H1 (cell line): ENCODE data around the gene FCRLB. TPM values are rescaled to one million over a fixed set of nuclear protein-coding genes. Genes with fewer than 3 reads are reported as not detected.
"Not testable (repeated sequence)": the region's sequence is repeated elsewhere in the genome, so short reads cannot be mapped to it uniquely, and the experiment has no call there.

Experiments
- CTCF ChIA-PET: fragments of 300-600 bp; sonication (Branson Sonifier 250); formaldehyde crosslinking; loops from one replicate; lab custom pipeline; 2021; ENCODE audit not compliant: partially characterized antibody; lab: Charles Lee
- POLR2A ChIA-PET: fragments of 300-600 bp; sonication (Branson Sonifier 250); formaldehyde crosslinking; loops from one replicate; lab custom pipeline; 2021; ENCODE audit warnings: inconsistent platforms; ENCODE audit not compliant: partially characterized antibody; lab: Charles Lee
- DNase-seq, 2 experiments: peaks; one replicate each; pipeline versions ENCODE4 v3.0.0 to v3.0.0-alpha.2; 2010 to 2022; ENCODE audit warnings: low spot score in 2 of 2, low read depth in 1 of 2, mixed read lengths in 1 of 2
- FAIRE-seq: peaks from 2 replicates; lab custom pipeline; 2011; peaks lifted over from hg19 to GRCh38; lab: Jason Lieb, UNC
- H2AFZ ChIP-seq: 2 replicates; pipeline ENCODE4 v1.8.1; 2012; ENCODE audit warnings: low read length, inconsistent platforms
- H2AK5ac ChIP-seq: 2 replicates; pipeline ENCODE4 v1.6.1; 2013; ENCODE audit warnings: low read depth, low read length
- H2BK120ac ChIP-seq: replicated peaks from 2 replicates; pipeline ENCODE3; 2013; ENCODE audit warnings: low read depth, low read length, inconsistent platforms
- H2BK12ac ChIP-seq: 2 replicates; pipeline ENCODE4 v1.6.1; 2013; ENCODE audit warnings: low read depth, low read length
- H2BK15ac ChIP-seq: 2 replicates; pipeline ENCODE4 v1.6.1; 2013; ENCODE audit warnings: low read length
- H2BK20ac ChIP-seq: 2 replicates; pipeline ENCODE4 v1.6.1; 2013; ENCODE audit warnings: low read length
- H2BK5ac ChIP-seq: 2 replicates; pipeline ENCODE4 v1.6.1; 2013; ENCODE audit warnings: low read depth, low read length
- H3K14ac ChIP-seq: 2 replicates; pipeline ENCODE4 v1.6.1; 2013; ENCODE audit warnings: inconsistent platforms; ENCODE audit not compliant: insufficient read length
- H3K18ac ChIP-seq: 2 replicates; pipeline ENCODE4 v1.6.1; 2013; ENCODE audit warnings: low read length; ENCODE audit errors: extremely low read depth
- H3K23ac ChIP-seq: 2 replicates; pipeline ENCODE4 v1.6.1; 2013; ENCODE audit warnings: inconsistent platforms; ENCODE audit not compliant: insufficient read length
- H3K23me2 ChIP-seq: 2 replicates; pipeline ENCODE4 v1.6.1; 2013; ENCODE audit warnings: low read depth, low read length
- H3K27ac ChIP-seq: 2 replicates; pipeline ENCODE4 v1.6.1; 2011; ENCODE audit warnings: low read depth, low read length, inconsistent platforms
- H3K27me3 ChIP-seq, 4 experiments: replicated peaks in 1 of 4; 1 replicate in 1 of 4; 2 replicates in 3 of 4; pipeline versions ENCODE4 v1.6.1 to v1.8.1; 2011 to 2013; ENCODE audit warnings: low read length in 3 of 4, mild to moderate bottlenecking in 3 of 4, inconsistent platforms in 2 of 4, mixed read lengths in 2 of 4, moderate library complexity in 1 of 4; ENCODE audit not compliant: control insufficient read depth in 3 of 4, insufficient read depth in 3 of 4; ENCODE audit errors: extremely low read depth in 1 of 4
- H3K36me3 ChIP-seq, 4 experiments: 2 replicates each; pipeline versions ENCODE4 v1.6.1 to v1.8.1; 2011 to 2013; ENCODE audit warnings: mild to moderate bottlenecking in 4 of 4, low read length in 3 of 4, moderate library complexity in 2 of 4, control low read depth in 1 of 4, inconsistent platforms in 1 of 4; ENCODE audit not compliant: insufficient read depth in 4 of 4, control insufficient read depth in 2 of 4
- H3K4ac ChIP-seq: replicated peaks from 2 replicates; pipeline ENCODE3; 2013; ENCODE audit warnings: low read length, low read depth, mixed read lengths, inconsistent platforms; ENCODE audit not compliant: insufficient read length
- H3K4me1 ChIP-seq, 4 experiments: replicated peaks in 1 of 4; 1 replicate in 1 of 4; 2 replicates in 3 of 4; pipeline versions ENCODE4 v1.6.1 to v1.8.1; 2011 to 2013; ENCODE audit warnings: low read length in 3 of 4, inconsistent platforms in 2 of 4, mixed read lengths in 1 of 4; ENCODE audit not compliant: insufficient read depth in 4 of 4, control insufficient read depth in 3 of 4
- H3K4me2 ChIP-seq, 2 experiments: 2 replicates each; pipeline versions ENCODE4 v1.6.1 to v1.8.1; 2011 to 2013; ENCODE audit warnings: low read depth in 2 of 2, low read length in 2 of 2, control low read depth in 1 of 2, inconsistent platforms in 1 of 2, mild to moderate bottlenecking in 1 of 2; ENCODE audit not compliant: insufficient read depth in 1 of 2
- H3K4me3 ChIP-seq, 4 experiments: fragments of 200-600, 300-600 bp in 1 of 4; sonication (generic), shearing (Covaris generic), sonication (Bioruptor Twin) in 1 of 4; 2 replicates each; pipeline versions ENCODE4 v1.5.1 to v1.8.1; 2011 to 2016; ENCODE audit warnings: low read length in 4 of 4, low read depth in 3 of 4, control low read depth in 2 of 4, inconsistent platforms in 2 of 4, mild to moderate bottlenecking in 2 of 4, mixed read lengths in 1 of 4, moderate library complexity in 1 of 4; ENCODE audit not compliant: insufficient read depth in 2 of 4; ENCODE audit errors: extremely low read depth in 1 of 4
- H3K56ac ChIP-seq: replicated peaks from 2 replicates; pipeline ENCODE3; 2013; ENCODE audit warnings: low read depth, mild to moderate bottlenecking, mixed read lengths, low read length, inconsistent platforms; ENCODE audit not compliant: insufficient read length
- H3K79me1 ChIP-seq: 2 replicates; pipeline ENCODE4 v1.6.1; 2013; ENCODE audit warnings: low read depth, low read length, control low read depth
- H3K79me2 ChIP-seq, 2 experiments: 2 replicates each; pipeline versions ENCODE4 v1.6.1 to v1.8.1; 2012 to 2013; ENCODE audit warnings: low read length in 2 of 2, mild to moderate bottlenecking in 2 of 2, inconsistent platforms in 1 of 2; ENCODE audit not compliant: insufficient read depth in 2 of 2, control insufficient read depth in 1 of 2
- H3K9ac ChIP-seq, 4 experiments: replicated peaks in 1 of 4; 1 replicate in 1 of 4; 2 replicates in 3 of 4; pipeline versions ENCODE4 v1.6.1 to v1.8.1; 2011 to 2013; ENCODE audit warnings: low read depth in 3 of 4, low read length in 3 of 4, control low read depth in 2 of 4, mild to moderate bottlenecking in 2 of 4, moderate library complexity in 2 of 4, inconsistent platforms in 1 of 4; ENCODE audit errors: extremely low read depth in 1 of 4
- H3K9me3 ChIP-seq, 2 experiments: 2 replicates each; pipeline versions ENCODE4 v1.6.1 to v1.8.1; 2012 to 2013; ENCODE audit warnings: mild to moderate bottlenecking in 2 of 2, moderate library complexity in 2 of 2, control low read depth in 1 of 2, inconsistent platforms in 1 of 2, low read depth in 1 of 2, low read length in 1 of 2, mixed read lengths in 1 of 2; ENCODE audit not compliant: insufficient read depth in 2 of 2
- H4K20me1 ChIP-seq, 2 experiments: replicated peaks in 1 of 2; 2 replicates each; pipeline versions ENCODE3 to v1.8.1; 2011 to 2013; ENCODE audit warnings: inconsistent platforms in 2 of 2, low read length in 2 of 2, mild to moderate bottlenecking in 1 of 2; ENCODE audit not compliant: insufficient read depth in 2 of 2, control insufficient read depth in 1 of 2
- H4K5ac ChIP-seq: 2 replicates; pipeline ENCODE4 v1.6.1; 2013; ENCODE audit warnings: low read length, low read depth, mixed read lengths, inconsistent platforms; ENCODE audit not compliant: insufficient read length
- H4K8ac ChIP-seq: 2 replicates; pipeline ENCODE4 v1.8.0; 2013; ENCODE audit warnings: mild to moderate bottlenecking, moderate library complexity, low read length, inconsistent platforms; ENCODE audit not compliant: insufficient read depth; ENCODE audit errors: extremely low read depth
- H4K91ac ChIP-seq: replicated peaks from 2 replicates; pipeline ENCODE3; 2013; ENCODE audit warnings: low read length, mixed read lengths, inconsistent platforms; ENCODE audit not compliant: insufficient read length
- WGBS, 2 experiments: shearing (Covaris generic) in 1 of 2; methylation state at CpG; one replicate each; pipeline versions ENCODE4 v1.1.6 to v1.1.7; 2013 to 2015; ENCODE audit warnings: low lambda C conversion rate in 2 of 2, mixed read lengths in 2 of 2, inconsistent platforms in 1 of 2, low coverage in 1 of 2, missing lambda C conversion rate in 1 of 2; ENCODE audit not compliant: insufficient replicate concordance in 2 of 2, insufficient coverage in 1 of 2, insufficient read length in 1 of 2; ENCODE audit errors: extremely low coverage in 1 of 2, missing lambda C conversion rate in 1 of 2; 5-methylcytosine and 5-hydroxymethylcytosine counted together
- polyA plus RNA-seq, 7 experiments: library from polyadenylated mRNA; depleted of rRNA in 3 of 7; stranded (reverse) in 5 of 7; unstranded in 2 of 7; fragments of >200 nt in 5 of 7; fragments of 200-250 nt in 2 of 7; gene quantifications; 1 replicate in 5 of 7; 2 replicates in 1 of 7; 4 replicates in 1 of 7; pipeline versions ENCODE4 v1.2.1 to v1.2.3, GENCODE V29; 2011 to 2013; ENCODE audit warnings: missing spikeins in 2 of 7, mixed read lengths in 2 of 7
- total RNA-seq: library from RNA; stranded (reverse); fragmentation: NEBNext Ultra II Directional; extraction: Animal tissue kit (Norgen Biotek cat#: 25700); gene quantifications from 2 replicates; pipeline ENCODE4 v1.2.1, GENCODE V29; 2021
- TF ChIP-seq, protein P1 (sequence below): IDR thresholded peaks from 2 replicates; pipeline ENCODE4 v1.6.1; 2011; ENCODE audit warnings: low read length, improper control_type of control experiment

Gene FCRLB
- total and polyA plus RNA-seq, 2 of the 8 experiments (the other 6 are each of a cell fraction or from before 2014, with no cell fraction given), result 0.14 to 0.24 TPM

DNA sequence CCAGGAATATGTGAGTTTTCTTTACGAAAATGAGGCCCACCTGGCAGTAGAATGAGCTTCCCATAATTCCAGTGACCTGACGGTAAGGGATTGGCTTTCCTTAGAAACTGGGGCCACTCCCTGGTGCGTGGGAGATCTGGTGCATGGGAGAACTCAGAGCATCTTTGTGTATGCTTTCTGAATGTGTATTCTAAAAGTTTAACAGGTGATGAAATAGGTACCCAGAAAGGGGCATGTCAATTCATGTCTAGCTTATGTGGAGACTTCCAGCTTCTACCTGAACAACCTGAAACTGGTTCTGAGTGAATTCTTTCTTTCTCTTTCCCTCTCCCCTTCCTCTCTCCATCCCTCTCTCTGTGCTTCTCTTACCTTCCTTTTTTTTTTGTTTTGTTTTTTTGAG lies 29.5 kb upstream of the FCRLB start (continued):
- TF ChIP-seq, protein P1, sequence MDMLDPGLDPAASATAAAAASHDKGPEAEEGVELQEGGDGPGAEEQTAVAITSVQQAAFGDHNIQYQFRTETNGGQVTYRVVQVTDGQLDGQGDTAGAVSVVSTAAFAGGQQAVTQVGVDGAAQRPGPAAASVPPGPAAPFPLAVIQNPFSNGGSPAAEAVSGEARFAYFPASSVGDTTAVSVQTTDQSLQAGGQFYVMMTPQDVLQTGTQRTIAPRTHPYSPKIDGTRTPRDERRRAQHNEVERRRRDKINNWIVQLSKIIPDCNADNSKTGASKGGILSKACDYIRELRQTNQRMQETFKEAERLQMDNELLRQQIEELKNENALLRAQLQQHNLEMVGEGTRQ, result no peak

DNA sequence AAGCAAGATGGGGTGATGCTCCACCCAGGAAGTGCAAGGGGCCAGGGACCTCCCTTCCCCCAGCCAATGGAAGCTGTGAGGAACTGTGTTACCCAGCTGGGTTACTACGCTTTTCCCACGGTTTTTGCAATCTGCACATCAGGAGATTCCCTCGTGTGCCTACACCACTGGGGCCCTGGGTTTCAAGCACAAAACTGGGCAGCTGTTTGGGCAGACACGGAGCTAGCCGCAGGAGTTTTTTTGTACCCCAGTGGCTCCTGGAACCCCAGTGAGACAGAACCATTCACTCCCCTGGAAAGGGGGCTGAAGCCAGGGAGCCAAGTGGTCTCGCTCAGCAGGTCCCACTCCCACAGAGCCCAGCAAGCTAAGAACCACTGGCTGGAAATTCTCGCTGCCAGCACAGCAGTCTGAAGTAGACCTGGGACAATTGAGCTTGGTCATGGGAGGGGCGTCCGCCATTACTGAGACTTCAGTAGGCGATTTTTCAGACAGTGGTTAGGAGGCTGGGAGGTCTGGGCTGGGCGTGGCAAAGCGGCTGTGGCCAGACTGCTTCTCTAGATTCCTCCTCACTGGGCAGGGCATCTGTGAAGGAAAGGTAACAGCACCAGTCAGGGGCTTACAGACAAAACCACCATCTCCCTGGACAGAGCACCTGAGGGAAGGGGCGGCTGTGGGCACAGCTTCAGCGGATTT lies 28.2 kb upstream of the FCRLB start:
- H3K56ac ChIP-seq, H3K23me2 ChIP-seq, H2BK5ac ChIP-seq, H2BK120ac ChIP-seq, H4K5ac ChIP-seq, H3K4me3 ChIP-seq, H3K23ac ChIP-seq, H3K9me3 ChIP-seq, DNase-seq, H3K4me1 ChIP-seq, H2BK15ac ChIP-seq, H3K4ac ChIP-seq, H3K27me3 ChIP-seq, H4K20me1 ChIP-seq, H4K91ac ChIP-seq, H3K27ac ChIP-seq, H2BK12ac ChIP-seq, H2BK20ac ChIP-seq, H3K14ac ChIP-seq, H3K18ac ChIP-seq, H2AFZ ChIP-seq, H3K9ac ChIP-seq, H3K79me1 ChIP-seq, H4K8ac ChIP-seq, H3K79me2 ChIP-seq, H3K4me2 ChIP-seq, H3K36me3 ChIP-seq, FAIRE-seq, H2AK5ac ChIP-seq: not testable (repeated sequence)
- CTCF ChIA-PET, result interaction anchor here (1.6 kb wide), 1 partner anchor 15 kb away, joined by 4 read pairs; no protein-coding TSS in a partner anchor
- 82% methylated on average over 13 of the region's 14 CpGs; no CpG with 5 or more reads in 1 of the 2 experiments for WGBS, 2 experiments
- POLR2A ChIA-PET, result interaction anchor here (0.7 kb wide), 1 partner anchor 45 kb away, joined by 3 read pairs; no protein-coding TSS in a partner anchor
